GM21447 (cell line): Measurements from ENCODE around the gene CT45A6.
"Not testable (repeated sequence)": the region's sequence is repeated elsewhere in the genome, so short reads cannot be mapped to it uniquely, and the experiment has no call there.

ENCODE experiments used
- ATAC-seq: cut with Tn5 transposase; IDR thresholded peaks from one replicate; pipeline ENCODE4 v1.9.1; 2021; ENCODE audit not compliant: unreplicated experiment

CT45A6 gene, protein sequence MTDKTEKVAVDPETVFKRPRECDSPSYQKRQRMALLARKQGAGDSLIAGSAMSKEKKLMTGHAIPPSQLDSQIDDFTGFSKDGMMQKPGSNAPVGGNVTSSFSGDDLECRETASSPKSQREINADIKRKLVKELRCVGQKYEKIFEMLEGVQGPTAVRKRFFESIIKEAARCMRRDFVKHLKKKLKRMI

DNA sequence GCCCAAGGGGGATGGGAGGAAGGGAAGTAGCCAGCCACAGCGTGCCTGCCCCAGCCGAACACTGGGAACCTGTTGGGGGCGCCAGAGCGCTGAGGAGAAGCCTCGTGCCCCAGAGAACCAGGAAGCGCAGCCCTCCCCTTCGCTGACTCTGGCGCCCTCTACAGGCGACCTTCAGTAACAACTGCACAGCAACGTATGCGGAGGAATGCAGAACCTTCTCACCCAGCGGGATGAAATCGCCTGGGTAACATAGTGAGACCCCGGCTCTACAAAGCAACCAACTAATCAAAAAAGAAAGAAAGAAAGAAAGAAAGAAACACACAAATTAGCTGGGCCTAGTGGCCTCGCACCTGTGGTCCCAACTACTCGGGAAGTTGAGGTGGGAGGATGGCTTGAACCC, at the start of gene CT45A6:
CT45A6 (minus strand) TSS at position 101 of the 400 bp plus-strand sequence. CDS start 3,794 bp downstream, outside the sequence.
- not testable (repeated sequence) for ATAC-seq

DNA sequence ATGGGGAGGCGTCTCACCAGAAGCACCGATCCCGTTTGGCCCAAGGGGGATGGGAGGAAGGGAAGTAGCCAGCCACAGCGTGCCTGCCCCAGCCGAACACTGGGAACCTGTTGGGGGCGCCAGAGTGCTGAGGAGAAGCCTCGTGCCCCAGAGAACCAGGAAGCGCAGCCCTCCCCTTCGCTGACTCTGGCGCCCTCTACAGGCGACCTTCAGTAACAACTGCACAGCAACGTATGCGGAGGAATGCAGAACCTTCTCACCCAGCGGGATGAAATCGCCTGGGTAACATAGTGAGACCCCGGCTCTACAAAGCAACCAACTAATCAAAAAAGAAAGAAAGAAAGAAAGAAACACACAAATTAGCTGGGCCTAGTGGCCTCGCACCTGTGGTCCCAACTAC, 34.6 kb upstream of the CT45A6 start, which contains the start of gene CT45A7:
CT45A7 (minus strand) TSS at position 101 of the 400 bp plus-strand sequence. CDS start 3,747 bp downstream, outside the sequence.
- not testable (repeated sequence) for ATAC-seq

DNA sequence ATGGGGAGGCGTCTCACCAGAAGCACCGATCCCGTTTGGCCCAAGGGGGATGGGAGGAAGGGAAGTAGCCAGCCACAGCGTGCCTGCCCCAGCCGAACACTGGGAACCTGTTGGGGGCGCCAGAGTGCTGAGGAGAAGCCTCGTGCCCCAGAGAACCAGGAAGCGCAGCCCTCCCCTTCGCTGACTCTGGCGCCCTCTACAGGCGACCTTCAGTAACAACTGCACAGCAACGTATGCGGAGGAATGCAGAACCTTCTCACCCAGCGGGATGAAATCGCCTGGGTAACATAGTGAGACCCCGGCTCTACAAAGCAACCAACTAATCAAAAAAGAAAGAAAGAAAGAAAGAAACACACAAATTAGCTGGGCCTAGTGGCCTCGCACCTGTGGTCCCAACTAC, 17.3 kb upstream of the CT45A6 start, which contains the start of gene CT45A2:
CT45A2 (minus strand) TSS at position 101 of the 400 bp plus-strand sequence. CDS start 3,747 bp downstream, outside the sequence.
- ATAC-seq = not testable (repeated sequence)

DNA sequence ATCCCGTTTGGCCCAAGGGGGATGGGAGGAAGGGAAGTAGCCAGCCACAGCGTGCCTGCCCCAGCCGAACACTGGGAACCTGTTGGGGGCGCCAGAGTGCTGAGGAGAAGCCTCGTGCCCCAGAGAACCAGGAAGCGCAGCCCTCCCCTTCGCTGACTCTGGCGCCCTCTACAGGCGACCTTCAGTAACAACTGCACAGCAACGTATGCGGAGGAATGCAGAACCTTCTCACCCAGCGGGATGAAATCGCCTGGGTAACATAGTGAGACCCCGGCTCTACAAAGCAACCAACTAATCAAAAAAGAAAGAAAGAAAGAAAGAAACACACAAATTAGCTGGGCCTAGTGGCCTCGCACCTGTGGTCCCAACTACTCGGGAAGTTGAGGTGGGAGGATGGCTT, 17.2 kb downstream of the CT45A6 start, which contains the start of gene CT45A5:
CT45A5 (minus strand) TSS at position 101 of the 400 bp plus-strand sequence. CDS start 3,774 bp downstream, outside the sequence.
- not testable (repeated sequence) for ATAC-seq

DNA sequence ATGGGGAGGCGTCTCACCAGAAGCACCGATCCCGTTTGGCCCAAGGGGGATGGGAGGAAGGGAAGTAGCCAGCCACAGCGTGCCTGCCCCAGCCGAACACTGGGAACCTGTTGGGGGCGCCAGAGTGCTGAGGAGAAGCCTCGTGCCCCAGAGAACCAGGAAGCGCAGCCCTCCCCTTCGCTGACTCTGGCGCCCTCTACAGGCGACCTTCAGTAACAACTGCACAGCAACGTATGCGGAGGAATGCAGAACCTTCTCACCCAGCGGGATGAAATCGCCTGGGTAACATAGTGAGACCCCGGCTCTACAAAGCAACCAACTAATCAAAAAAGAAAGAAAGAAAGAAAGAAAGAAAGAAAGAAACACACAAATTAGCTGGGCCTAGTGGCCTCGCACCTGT, 34.5 kb downstream of the CT45A6 start, which contains the start of gene CT45A3:
CT45A3 (minus strand) TSS at position 101 of the 400 bp plus-strand sequence. CDS start 3,747 bp downstream, outside the sequence.
- not testable (repeated sequence) for ATAC-seq

DNA sequence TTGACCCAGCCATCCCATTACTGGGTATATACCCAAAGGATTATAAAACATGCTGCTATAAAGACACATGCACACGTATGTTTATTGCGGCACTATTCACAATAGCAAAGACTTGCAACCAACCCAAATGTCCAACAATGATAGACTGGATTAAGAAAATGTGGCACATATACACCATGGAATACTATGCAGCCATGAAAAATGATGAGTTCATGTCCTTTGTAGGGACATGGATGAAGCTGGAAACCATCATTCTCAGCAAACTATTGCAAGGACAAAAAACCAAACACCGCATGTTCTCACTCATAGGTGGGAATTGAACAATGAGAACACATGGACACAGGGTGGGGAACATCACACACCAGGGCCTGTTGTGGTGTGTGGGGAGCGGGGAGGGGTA, 57.8 kb downstream of the CT45A6 start:
- not testable (repeated sequence) for ATAC-seq
